ENCODE data around the gene SLC15A1. TPM values are rescaled to one million over a fixed set of nuclear protein-coding genes. Genes with fewer than 3 reads are reported as not detected.

Gene SLC15A1
- total RNA-seq, 1 donor from 2014 or later: not detected

GRCh38 chr13:98652721-98653462, 99.6 kb downstream of the SLC15A1 start:
- Histone ChIP-seq H3K4me1 (no peaks in the 10 kb centered on the region), H3K9me3 (no peaks in the 10 kb centered on the region), H3K4me3 (no peak overlapping the region), H3K36me3 (no peaks in the 10 kb centered on the region), H3K27ac (no peak overlapping the region), H3K27me3 (no peaks in the 10 kb centered on the region)
- intact Hi-C loops (cut with DNase I): loop anchor here (5.0 kb wide), 1 partner anchor 211 kb away; no protein-coding TSS in a partner anchor
- TF ChIP-seq CTCF (IDR thresholded peaks at IDR 0.05): no peak
- ATAC-seq (no peak), DNase-seq (no peak)

GRCh38 chr13:98652276-98652675, 100.2 kb downstream of the SLC15A1 start:
- no peak for TF ChIP-seq CTCF (IDR thresholded peaks at IDR 0.05)
- no peak for ATAC-seq
- Histone ChIP-seq H3K36me3 (no peaks in the 10 kb centered on the region), H3K27me3 (no peaks in the 10 kb centered on the region), H3K4me1 (no peaks in the 10 kb centered on the region), H3K4me3 (no peak overlapping the region), H3K27ac (no peak overlapping the region), H3K9me3 (no peaks in the 10 kb centered on the region)
- intact Hi-C loops (cut with DNase I): loop anchor here (5.0 kb wide), 1 partner anchor 210 kb away; no protein-coding TSS in a partner anchor
- DNase-seq: no peak

GRCh38 chr13:98651744-98652143, 100.7 kb downstream of the SLC15A1 start:
- no peaks in the 10 kb centered on the region for H3K4me1 ChIP-seq
- H3K27ac ChIP-seq: no peak overlapping the region
- H3K4me3 ChIP-seq: no peak overlapping the region
- no peaks in the 10 kb centered on the region for H3K36me3 ChIP-seq
- DNase-seq (no peak), ATAC-seq (no peak)
- no peaks in the 10 kb centered on the region for H3K9me3 ChIP-seq
- intact Hi-C loops (cut with DNase I): loop anchor here (5.0 kb wide), 1 partner anchor 209 kb away; no protein-coding TSS in a partner anchor
- no peaks in the 10 kb centered on the region for H3K27me3 ChIP-seq
- TF ChIP-seq CTCF (IDR thresholded peaks at IDR 0.05): no peak

DNA sequence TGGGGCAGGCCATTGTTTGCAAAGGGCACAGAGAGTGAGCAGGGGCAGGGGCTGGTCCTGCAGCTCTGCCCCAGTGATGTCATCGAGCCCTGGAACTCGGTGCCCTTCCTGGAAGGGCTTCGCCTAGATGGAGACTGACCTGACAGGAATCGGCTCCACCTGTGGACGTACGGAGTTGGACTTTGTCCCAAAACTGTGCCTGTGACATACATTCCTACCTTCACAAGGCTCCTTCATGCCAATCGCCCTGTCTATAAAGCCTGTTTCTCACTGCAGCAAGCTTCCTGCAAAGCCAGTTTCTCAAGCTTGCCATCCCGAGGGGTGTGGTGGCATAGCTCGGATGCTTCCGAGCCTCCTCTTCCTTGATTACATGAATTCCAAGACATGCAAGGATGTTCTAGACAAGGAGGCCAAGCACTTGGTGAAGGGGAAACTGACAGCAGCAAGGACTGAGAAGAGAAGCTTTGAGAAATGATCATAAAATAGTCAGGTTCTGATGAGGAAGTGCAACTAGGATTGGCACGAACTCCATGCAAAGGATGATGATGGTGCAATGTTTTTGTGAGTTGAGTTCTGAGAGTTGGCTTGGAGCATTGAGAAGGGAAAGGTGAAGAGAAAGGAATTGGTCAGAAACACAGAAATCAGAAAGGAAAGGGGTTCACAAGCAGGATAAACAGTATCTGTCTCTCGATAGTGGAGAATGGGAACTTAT, 101.9 kb downstream of the SLC15A1 start:
- DNase-seq (no peak), ATAC-seq (peak; percentile 48)
- H3K4me1 ChIP-seq: no peaks in the 10 kb centered on the region
- no peak overlapping the region for H3K27ac ChIP-seq
- TF ChIP-seq CTCF (IDR thresholded peaks at IDR 0.05): no peak
- intact Hi-C loops (cut with DNase I): loop anchor here (5.0 kb wide), 1 partner anchor 208 kb away; no protein-coding TSS in a partner anchor
- no peaks in the 10 kb centered on the region for H3K36me3 ChIP-seq
- H3K4me3 ChIP-seq: no peak overlapping the region
- H3K27me3 ChIP-seq: no peaks in the 10 kb centered on the region
- H3K9me3 ChIP-seq: no peaks in the 10 kb centered on the region

DNA sequence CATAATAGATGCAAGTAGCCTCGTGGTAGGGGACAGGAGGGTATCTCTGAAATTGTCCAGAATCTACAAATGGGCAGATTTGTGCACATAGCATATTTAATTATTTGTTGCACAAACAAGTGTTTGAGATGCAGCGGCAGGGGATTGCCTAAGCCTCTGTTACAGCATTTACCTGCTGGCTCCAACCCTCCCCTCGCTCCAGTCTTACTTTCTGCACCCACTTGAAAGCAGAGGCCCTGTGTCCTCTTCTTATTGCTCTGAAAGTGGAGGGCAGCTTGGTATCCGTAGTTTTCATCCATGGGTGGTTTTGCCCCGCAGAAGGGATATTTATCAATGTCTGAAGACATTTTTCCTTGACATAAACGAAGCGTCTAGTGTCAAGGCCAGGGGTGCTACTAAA, 102.6 kb downstream of the SLC15A1 start:
- intact Hi-C loops (cut with DNase I): loop anchor here (5.0 kb wide), 1 partner anchor 208 kb away; no protein-coding TSS in a partner anchor
- no peak for TF ChIP-seq CTCF (IDR thresholded peaks at IDR 0.05)
- H3K4me3 ChIP-seq: no peak overlapping the region
- no peaks in the 10 kb centered on the region for H3K9me3 ChIP-seq
- DNase-seq (no peak), ATAC-seq (no peak)
- H3K36me3 ChIP-seq: no peaks in the 10 kb centered on the region
- H3K4me1 ChIP-seq: no peaks in the 10 kb centered on the region
- no peak overlapping the region for H3K27ac ChIP-seq
- no peaks in the 10 kb centered on the region for H3K27me3 ChIP-seq

Data from upper lobe of right lung (tissue), 1 donor.